Fibroblast of upper back skin (primary cell): ENCODE results near the gene LRFN4.

Experiments
- DNase-seq: peaks from one replicate; pipeline ENCODE4 v3.0.0-alpha.2; 2013

The LRFN4 gene

DNA sequence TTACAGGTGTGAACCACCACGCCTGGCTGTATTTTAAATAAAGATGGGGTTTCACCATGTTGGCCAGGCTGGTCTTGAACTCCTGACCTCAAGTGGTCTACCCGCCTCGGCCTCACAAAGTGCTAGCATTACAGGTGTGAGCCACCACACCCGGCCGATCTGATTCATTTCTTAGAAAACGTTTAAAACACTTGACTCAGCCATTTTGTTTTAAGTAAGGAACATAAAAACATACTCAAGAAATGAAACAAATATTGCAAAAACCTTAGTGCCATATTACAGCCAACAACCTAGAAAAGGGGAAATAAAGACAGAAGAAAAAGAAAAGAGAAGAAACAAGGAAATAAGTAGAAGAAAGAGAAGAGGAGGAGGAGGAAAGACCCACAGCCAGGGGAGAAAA, 17.4 kb downstream of the LRFN4 start:
- DNase-seq, result no peak

DNA sequence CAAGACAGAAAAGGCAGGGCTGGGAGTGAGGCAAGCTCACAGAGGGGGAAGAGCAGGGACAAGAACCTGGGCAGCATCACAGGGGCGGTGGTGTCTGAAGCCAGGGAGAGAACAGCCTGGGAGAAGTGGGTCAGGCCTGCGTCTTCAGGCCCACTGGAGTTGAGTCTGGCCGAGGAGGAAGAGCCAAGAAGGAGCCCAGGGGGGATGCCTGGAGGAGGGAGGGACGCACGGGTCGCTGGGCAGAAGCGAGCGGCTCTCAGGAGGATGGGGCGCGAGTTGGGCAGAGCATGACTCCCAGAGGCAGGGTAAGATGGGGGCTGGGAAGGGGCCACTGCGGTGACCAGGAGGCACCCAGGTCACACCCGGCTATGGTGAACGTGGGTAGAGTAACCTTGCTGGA, 18.5 kb downstream of the LRFN4 start:
- DNase-seq, result no peak

DNA sequence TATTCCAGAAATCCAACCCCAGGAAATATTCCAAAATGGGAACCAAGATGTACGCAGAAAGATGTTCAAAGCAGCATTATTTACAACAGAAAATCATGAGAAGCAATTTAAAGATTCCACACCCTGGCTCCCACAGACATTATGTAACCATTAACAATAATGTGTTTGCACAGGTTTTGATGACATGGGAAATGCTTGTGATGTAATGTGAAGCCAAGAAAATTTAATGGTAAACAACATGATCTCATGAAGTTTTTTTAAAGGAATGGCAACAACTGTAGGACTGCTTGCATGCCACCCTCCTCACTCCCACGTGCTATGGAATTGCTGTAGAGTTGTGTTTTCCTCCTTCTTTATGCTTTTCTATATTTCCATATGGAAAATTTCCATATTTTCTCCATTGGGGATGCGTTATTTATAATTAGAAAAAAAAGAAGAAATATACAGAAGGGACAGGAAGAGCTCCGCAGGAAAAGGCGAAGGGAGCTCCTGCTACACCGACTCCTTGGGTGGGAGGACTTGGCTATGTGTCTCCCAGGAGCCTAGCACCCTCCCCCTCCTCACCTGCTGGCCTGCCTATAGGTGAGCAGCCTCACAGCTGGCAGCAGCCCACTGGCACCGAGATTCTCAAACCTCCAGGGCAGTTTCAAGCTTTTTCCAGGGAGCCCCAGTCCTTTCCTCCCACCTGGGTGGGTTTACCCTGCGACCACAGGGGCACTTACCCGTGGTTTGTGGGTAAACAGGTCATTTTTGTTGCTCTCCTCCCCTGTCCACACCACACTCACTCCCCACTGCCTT, 20.9 kb downstream of the LRFN4 start:
- DNase-seq, result no peak

DNA sequence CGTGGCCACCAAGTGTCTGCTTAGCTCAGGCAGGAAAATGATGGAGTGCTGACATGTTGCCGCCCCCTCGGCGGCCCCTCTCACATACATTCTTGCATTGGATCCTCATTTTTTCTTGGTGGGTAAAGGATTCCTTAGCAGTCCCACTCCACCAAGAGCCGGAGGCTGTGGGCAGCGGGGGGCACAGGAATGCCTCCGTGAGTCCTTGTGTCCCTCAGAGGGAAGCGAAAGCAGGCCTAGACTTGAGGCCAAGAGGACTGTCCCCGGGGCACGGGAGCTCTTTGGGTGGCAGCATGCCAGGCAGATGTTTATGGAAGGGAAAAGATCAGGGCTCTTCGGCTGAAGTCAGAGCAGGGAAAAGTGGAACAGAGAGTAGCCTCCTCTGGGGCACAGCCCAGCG, 21.6 kb downstream of the LRFN4 start:
- no peak for DNase-seq

DNA sequence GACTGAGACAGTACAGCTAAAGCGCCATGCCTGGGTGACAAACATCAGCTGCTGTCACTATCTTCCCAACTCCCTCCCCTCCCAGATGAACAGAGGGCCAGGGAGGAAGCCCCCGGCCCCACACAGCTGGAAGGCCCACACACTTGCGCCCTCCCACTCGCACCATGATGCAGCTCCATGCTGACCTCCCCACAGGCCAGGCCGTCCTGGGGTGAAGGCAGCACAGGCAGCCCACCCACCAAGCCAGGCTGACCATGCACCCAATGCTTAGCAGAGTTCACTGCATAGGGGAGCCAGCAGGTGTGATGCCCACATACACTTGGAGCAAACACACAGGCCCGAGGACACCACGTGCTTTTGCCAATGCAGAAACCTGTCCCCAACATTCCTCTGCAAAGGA, 22.1 kb downstream of the LRFN4 start:
- DNase-seq, result no peak

DNA sequence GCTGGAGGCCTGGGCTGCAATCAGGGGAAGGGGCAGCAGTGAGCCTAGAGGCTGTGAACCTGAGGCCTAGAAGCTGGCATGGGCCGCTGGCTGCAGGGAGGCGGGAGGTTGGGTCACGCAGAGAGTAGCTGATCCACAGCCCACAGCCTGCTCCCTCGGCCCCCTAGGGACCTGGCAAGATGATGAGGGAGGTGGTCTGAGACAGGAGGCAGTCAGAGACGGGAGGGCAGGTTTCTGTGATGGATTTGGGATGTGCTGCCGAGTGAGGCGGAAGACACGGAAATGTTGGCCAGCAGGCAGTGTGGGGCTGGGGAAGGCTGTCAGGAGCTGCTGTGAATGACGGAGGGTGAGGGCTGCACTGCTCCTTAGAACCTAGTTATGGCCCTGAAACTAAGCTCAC, 22.7 kb downstream of the LRFN4 start:
- DNase-seq, result no peak

DNA sequence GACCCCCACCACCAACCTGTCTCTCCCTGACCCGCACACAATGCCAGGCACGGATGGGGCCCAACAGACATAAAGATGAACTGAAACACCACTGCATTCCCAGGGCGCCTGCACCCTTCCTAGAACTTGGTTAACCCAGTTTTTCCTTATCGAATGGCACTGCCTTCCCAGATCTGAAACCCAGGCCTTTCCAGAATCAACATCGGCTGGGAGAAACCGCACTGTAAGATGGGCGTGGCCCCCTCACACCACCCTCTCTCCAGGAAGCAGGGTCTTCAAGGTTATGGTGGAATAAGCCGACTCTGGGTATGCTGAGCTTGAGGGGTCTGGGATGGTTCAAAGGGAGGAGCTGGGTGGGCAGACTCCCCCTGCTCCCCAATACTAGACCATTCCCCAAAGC, 23.1 kb downstream of the LRFN4 start:
- DNase-seq, result no peak

DNA sequence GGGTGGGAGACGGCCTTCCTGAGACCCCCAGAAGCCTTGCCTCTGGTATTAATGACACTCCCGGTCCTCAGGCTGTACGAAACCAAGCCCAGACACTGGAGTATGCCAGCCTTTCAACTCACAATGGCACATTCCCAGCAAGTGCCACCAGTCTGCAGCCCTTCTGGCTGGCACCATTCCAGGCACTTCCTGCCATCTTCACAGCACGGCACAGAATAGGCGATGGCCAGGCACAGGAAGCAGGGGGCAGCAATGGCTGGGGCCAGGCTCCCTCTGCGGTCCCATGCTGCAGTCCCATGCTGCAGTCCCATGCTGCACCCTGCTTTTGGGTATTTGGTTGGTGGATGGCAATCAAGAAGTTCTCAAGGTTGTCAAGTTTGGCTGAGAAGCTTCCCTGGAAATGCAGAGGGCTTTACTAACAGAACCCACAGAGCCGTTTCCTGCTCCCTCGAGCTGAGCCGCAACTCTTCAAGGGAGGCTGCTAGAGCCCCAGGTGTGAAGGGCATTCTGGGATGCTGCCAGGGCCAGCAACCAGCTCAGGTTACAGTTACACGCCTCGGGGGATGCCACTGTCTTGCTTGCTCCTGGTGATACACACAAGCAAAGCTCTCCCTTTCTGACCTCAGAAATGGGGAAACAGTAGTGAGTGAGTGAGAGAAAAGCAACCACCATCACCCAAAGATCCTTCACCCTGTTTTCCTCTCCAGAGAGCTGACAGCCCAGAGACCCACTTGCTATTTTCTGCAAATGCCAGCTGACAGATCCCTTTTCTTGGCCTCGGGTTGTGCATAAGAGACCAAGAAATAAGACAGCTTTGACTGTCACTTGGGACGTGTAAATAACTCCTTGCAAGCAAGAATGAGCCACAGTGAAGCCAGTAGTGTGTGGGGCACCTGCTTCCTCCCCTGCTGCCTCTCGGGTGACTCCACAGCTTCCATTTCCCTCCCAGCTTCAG, 23.9 kb downstream of the LRFN4 start:
- no peak for DNase-seq

DNA sequence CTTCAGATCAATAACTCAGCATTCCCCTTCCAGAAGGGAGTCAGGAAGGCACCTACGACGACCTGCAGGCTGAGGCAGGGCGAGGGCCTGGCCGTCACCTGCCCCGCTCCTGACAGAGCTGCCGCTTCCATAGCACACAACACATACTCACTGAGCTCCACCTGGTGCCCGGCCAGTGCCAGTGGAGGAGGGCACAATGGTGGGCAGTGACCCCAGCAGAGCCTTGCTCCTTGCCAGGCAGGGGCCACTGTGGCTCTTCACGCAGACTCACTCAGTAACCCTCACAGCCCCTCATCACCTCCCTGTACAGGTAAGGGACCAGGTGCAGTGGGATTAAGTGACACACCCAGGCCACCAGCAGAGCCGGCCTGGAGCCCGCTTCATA, 24.6 kb downstream of the LRFN4 start:
- no peak for DNase-seq

DNA sequence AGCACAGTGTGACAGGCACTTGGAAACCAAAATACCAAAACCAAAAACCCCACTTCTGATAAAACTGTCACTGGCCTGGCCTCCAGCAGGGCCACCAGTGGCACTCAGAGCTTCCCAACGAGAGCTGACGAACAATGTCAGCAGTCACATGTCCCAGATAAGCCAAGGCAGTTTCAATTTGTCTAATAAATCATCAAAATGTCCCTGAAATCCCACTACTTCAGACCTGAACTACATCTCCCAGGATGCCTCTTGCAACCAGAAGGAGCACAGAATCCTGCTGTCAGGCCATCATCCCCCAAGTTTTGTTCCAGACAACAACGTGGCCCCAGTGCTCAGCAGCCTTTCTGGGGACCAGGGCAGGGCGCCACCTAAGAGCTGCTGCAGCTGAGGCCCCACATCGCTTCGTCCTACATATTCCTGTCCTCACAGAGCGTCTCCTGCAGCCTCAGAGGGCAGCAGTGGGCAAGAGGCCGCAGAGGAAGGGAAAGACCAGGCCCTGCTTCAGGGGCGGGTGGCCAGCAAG, 25.1 kb downstream of the LRFN4 start:
- no peak for DNase-seq

DNA sequence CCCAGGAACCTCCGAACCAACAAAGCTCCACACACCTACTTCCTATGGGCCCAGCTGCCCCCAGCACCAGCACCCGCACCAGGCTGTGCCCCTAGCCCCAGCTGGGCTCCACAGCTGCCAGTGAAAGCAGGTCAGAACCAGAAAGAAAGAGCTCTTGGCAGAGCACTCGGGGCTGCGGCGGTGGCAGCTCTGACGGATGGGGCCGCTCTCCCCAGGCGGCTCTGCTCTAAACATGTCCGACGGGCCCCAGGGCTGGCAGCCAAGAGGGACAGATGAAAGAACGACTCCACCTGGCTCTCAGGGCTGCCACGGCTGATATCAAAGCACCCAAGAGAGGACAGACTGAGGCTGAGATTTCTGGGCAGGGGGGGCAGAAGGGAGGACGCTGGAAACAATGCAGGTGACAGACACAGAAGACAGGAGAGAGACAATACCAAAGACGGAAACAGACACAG, 25.7 kb downstream of the LRFN4 start:
- no peak for DNase-seq

DNA sequence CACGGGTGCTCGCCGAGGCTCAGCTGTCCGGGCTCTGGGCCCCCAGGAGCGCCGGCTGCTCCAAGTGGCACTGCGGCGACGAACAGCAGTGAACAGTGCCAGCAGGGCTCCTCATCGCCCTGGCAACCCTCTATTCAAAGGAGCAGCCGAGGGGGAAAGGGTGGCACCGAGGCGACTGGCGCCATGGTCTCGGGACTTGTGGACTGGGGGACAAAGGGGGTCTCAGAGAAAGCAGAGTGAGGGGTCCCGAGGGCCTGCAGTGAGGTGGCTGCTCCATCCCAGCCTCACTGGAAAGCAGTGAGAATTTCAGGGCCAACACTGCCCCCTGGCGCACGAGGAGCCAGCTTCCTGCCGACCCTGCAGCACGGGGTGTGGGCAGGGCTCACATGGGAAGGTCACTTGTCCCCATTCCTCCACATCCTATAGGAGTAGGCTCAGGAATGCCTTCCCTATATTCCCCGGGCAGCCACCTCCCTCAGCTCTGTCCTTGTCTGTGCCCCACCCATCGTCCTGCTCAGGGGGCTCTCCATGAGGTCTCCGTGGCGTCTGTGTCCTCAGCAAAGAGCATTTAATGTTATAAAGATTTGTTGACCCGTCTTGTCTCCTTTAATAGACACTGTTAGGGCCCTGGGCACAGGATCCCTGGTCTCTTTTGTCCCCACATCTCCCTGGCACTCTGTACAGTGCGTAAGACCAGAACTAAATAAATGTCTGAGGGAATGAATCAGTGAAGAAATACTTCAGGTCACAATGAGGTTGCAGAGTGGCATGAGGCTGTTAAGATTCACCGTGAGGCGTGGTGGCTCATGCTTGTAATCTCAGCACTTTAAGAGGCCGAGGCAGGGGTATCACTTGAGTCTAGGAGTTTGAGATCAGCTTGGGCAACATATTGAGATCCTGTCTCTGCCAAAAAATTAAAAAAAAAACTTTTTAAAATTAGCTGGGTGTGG, 26.4 kb downstream of the LRFN4 start:
- peak; percentile 36 for DNase-seq

DNA sequence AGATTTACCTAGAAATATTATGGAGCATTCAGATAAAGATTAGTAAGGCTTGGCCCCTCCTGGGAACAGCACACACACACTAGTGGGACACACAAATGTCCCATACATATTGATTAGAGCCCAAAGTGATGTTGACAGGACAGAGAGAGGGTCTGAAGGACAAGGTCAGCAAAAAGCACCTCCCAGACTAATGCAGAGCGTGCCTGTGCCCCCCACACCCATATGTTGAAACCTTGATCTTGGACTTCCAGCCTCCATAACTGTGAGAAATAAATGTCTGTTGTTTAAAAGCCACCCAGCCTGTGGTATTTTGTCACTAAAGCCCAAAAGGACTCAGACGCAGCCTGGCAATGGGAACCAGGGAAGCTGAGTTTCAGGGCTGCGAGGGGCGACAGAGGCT, 27.6 kb downstream of the LRFN4 start:
- no peak for DNase-seq

DNA sequence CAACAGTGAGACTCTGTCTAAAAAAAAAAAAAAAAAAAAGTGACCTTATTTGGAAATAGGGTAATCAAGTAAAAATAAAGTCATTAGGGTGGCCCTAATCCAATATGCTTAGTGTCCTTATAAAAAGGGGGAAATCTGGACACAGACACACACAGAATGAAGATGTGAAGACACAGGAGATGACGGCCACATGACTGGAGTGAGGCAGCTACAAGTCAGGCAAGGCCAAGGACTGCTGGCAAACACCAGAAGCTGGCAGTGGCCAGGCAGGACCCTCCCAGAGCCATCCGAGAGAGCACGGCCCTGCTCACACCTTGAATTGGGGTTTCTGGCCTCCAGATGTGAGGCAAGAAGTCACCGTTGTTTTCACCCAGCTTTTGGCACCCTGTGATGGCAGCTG, 28.6 kb downstream of the LRFN4 start:
- DNase-seq, result no peak

DNA sequence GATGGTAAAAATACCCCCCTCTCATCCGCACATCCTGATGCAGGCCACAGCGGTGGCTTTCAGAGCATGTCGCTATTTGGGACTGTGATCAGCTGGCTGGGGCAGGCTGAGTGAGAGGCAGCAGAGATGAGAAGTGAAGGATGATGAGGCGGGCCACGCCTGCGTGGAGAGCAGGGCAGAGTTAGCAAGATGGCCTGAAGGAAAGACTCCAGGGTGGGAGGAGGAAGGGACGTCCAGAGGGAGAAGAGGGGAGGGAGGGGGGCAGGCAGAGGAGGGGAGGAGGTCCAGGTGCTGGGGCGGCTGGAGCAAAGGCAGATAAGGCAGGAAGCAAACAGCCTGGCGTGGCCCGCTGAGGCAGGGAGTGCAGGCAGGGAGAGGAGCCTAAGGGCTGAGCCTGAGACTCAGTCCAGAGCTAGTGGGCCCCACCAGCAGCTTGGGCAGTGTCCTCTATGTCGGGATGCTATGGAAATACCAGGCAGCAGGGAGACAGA, 29.1 kb downstream of the LRFN4 start:
- DNase-seq, result no peak

DNA sequence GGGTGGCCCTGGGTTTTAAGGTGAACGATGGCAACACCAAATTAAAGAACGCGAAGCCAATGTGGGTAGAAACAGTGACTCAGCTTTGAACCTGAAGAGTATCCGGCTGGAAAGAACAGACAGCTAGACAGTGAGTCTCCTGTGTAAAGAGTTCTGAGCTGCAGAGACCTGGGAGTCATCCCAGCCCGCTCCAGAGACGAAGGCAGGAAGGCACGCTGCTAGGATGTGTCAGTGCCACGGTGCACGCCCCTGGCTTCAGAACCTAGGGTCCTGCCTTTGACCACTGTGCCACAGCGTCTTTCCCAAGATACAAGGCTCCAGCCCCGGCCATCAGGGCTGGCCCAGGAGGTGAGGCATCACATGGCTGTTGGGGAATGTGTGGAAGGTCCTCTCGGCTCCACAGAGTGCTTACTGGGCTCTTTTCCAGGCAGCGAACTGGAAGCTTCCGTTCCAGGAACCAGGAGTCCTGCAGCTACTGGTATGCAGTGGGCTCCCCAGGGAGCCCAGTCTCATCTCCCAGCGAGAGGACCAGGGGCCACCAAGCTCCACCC, 29.9 kb downstream of the LRFN4 start:
- peak; percentile 51 for DNase-seq

DNA sequence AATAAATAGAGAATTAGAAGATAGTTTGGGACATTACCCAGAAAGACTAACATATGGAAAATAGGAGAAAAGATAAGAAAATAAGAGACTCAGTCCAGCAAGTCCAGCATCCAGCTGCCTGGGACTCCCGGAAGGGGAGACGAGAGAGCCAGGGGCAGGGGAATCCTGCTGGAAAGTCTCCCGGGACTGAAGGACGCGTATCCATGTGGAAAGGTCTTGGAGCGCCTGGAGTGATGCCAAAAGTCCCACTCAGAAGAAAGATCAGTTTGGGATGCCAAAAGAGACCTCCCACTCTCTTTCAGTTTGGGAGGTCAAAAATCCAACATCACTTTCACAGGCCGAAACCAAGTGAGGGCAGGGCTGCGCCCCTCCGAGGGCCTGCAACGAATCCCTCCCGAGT, 30.7 kb downstream of the LRFN4 start:
- no peak for DNase-seq

DNA sequence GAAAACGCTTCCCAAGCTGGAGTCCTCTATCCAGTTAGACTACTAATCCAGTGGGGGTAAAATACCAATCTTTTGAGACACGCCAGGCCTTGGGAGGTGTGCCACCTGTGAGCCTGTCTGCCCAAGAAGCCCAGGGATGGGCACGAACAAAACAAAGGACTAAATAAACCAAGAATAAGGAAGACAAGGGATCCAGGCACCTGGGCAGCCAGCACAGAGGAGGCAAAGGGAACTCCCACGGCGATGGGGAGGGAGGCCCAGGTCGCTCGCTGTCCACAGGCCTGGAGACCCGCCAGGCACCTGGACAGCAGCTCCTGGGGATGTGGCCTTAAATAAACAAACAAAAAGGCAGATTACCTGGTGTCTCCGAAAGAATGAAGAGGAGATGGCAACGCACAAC, 31.4 kb downstream of the LRFN4 start:
- no peak for DNase-seq

DNA sequence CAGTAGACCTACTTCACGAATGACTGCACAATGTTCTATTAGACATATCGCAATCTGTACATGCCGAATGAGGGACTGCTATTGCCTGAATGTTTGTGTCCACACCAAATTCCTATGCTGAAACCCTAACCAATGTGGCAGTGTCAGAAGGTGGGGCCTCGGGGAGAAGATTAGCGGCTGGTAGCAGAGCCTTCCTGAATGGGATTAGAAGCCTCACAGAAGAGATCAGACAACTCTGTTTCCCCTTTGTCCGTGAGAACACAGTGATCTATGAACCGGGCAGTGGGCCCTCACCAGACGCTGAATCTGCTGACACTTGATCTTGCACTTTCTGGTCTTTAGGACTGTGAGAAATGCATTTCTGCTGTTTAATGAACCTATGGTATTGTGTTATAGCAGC, 33.1 kb downstream of the LRFN4 start:
- no peak for DNase-seq

DNA sequence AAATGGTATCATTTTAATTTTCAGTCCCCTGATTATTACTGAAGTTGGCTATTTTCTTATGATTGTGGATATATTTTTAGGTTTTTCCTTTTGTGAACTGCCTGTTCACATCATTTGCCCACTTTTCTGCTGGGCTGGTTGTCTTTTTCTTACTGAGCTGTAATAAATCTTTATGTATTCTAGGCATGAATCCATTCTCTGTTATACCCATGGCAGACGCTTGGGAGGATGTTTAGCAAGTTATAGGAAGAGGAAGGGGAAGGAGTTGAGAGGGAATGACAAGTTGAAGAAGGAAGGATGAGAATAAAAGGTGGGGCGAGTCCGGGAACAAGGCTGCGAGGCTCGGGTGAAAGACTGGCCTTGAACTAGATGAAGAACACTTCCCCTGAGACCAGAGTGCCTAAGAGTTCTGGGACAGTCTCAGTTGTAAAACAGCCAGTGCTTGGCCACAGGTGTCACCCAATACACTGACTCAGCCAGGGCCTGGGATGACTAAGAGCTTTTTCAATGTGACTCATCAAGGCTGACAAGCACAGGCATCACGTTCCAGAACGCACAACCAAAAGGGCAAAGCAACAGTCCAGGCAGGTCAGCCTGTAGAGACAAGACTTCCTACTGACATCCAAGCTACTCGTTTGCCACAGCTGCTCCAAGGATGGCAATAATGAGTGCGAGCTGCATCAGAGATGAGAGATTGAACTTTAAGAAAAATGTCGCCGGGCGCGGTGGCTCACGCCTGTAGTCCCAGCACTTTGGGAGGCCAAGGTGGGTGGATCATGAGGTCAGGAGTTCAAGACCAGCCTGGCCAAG, 35.2 kb downstream of the LRFN4 start:
- peak; percentile 87 for DNase-seq

DNA sequence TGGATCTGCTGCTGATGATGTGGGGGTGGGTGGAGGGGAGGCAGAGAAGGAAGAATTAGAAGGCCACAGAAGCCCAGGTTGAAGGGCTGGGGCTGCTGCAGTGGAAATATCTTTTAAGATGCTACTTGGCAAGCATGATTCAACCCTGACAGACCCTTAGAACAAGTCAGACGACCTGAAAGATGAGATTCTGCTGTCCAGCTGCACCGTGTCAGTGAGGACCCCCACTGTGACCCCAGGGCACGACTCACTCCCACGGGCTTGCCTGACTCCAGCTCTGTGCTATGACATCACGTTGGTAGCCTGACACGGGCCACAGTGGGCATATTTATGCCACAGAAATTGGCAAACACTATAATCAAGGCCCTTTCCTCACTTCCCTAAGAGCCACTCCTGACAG, 36.0 kb downstream of the LRFN4 start:
- DNase-seq, result no peak
